ENCODE results near the gene SRCAP. TPM values are rescaled to one million over a fixed set of nuclear protein-coding genes. Genes with fewer than 3 reads are reported as not detected.

The SRCAP gene
- total and polyA plus RNA-seq, 2 of the 8 experiments (the other 6 are each of a cell fraction or from before 2014, with no cell fraction given), result 5.5 to 54.3 TPM

DNA sequence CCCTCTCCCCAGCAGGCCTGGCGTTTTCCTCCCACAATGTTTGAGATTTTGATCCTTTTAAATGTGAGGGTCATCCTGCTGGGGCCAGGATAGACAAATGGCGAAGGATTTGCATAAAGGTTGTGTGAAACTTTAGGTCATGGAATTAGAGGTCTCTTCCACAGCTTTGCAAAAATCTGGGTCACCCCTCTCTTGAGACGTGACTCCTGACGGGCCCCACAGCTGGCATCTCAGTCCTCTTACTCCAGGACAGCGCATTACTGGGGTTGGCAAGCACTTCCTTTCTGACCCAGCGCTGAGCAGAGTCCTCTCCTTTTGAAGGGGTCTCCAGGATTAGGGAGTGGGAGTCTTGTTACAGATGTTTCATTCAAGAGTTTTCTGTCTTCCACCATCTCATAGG is 80.6 kb downstream of the SRCAP start:
- Histone ChIP-seq H2AK5ac (ENCODE audit: low read depth, low read length) (no peak overlapping the region), H3K23ac (ENCODE audit: insufficient read length) (no peak overlapping the region), H3K4ac (replicated peaks; ENCODE audit: insufficient read length, low read depth, low read length) (no peak overlapping the region), H3K4me2 (ENCODE audit: insufficient read depth in 1 of 2, low read depth in 2 of 2, low read length in 2 of 2) (no peak overlapping the region), H4K20me1 (replicated peaks in 1 of 2; ENCODE audit: control insufficient read depth in 1 of 2, insufficient read depth in 2 of 2, low read length in 2 of 2) (peaks cover 0 to 13% of the 10 kb centered on the region in 2 experiments), H3K4me3 (ENCODE audit: extremely low read depth in 1 of 4, insufficient read depth in 2 of 4, low read depth in 3 of 4, low read length in 4 of 4) (no peak overlapping the region), H4K8ac (ENCODE audit: extremely low read depth, insufficient read depth, low read length) (no peak overlapping the region), H3K79me2 (ENCODE audit: control insufficient read depth in 1 of 2, insufficient read depth in 2 of 2, low read length in 2 of 2) (no peaks in the 10 kb centered on the region), H2BK20ac (ENCODE audit: low read length) (no peak overlapping the region), H3K36me3 (ENCODE audit: control insufficient read depth in 2 of 4, insufficient read depth in 4 of 4, low read length in 3 of 4) (peaks cover 11 to 25% (median 17%) of the 10 kb centered on the region in 4 experiments; a peak in 6 of 8 replicates), H3K27me3 (replicated peaks in 1 of 4; ENCODE audit: control insufficient read depth in 3 of 4, extremely low read depth in 1 of 4, insufficient read depth in 3 of 4, low read length in 3 of 4) (no peaks in the 10 kb centered on the region; a peak in 1 of 7 replicates), H3K56ac (replicated peaks; ENCODE audit: insufficient read length, low read depth, low read length) (no peak overlapping the region), H4K91ac (replicated peaks; ENCODE audit: insufficient read length, low read length) (no peak overlapping the region), H3K23me2 (ENCODE audit: low read depth, low read length) (peaks cover 4% of the 10 kb centered on the region; the same call in 1 of the 2 replicates), H3K27ac (ENCODE audit: low read depth, low read length) (no peak overlapping the region), H3K9me3 (ENCODE audit: insufficient read depth in 2 of 2, low read depth in 1 of 2, low read length in 1 of 2) (no peaks in the 10 kb centered on the region), H2BK120ac (replicated peaks; ENCODE audit: low read depth, low read length) (no peak overlapping the region), H2BK15ac (ENCODE audit: low read length) (no peak overlapping the region), H2AFZ (ENCODE audit: low read length) (no peak overlapping the region), H3K79me1 (ENCODE audit: low read depth, low read length) (no peaks in the 10 kb centered on the region; the same call in none of the 2 replicates), H3K4me1 (replicated peaks in 1 of 4; ENCODE audit: control insufficient read depth in 3 of 4, insufficient read depth in 4 of 4, low read length in 3 of 4) (peaks cover 0 to 11% (median 5%) of the 10 kb centered on the region in 4 experiments; a peak in 5 of 7 replicates), H3K14ac (ENCODE audit: insufficient read length) (no peak overlapping the region), H3K9ac (replicated peaks in 1 of 4; ENCODE audit: extremely low read depth in 1 of 4, low read depth in 3 of 4, low read length in 3 of 4) (no peak overlapping the region), H2BK12ac (ENCODE audit: low read depth, low read length) (no peak overlapping the region), H3K18ac (ENCODE audit: extremely low read depth, low read length) (no peak overlapping the region), H4K5ac (ENCODE audit: insufficient read length, low read depth, low read length) (no peak overlapping the region), H2BK5ac (ENCODE audit: low read depth, low read length) (no peak overlapping the region)
- FAIRE-seq (no peak), DNase-seq (ENCODE audit: low read depth in 1 of 2, low spot score in 2 of 2) (no peak)
- ChIA-PET POLR2A (ENCODE audit: partially characterized antibody) (interaction anchor here (0.9 to 3.7 kb wide), 6 partner anchors 8 to 27 kb away, joined by 3 to 20 read pairs (median 12); partner anchors contain the start of gene ZNF629), CTCF (ENCODE audit: partially characterized antibody) (interaction anchor here (0.9 kb wide), 1 partner anchor 121 kb away, joined by 3 read pairs; no protein-coding TSS in a partner anchor)
- 81% methylated on average over 6 of the region's 6 CpGs; no CpG with 5 or more reads in 1 of the 2 experiments for WGBS, 2 experiments (ENCODE audit: extremely low coverage in 1 of 2, insufficient coverage in 1 of 2, insufficient read length in 1 of 2, insufficient replicate concordance in 2 of 2, low coverage in 1 of 2, low lambda C conversion rate in 2 of 2, missing lambda C conversion rate in 1 of 2)

Measured in H1 (cell line).